SH-SY5Y (cell line): ENCODE data around the gene ANXA8.
"Not testable (repeated sequence)": the region's sequence is repeated elsewhere in the genome, so short reads cannot be mapped to it uniquely, and the experiment has no call there.

Experiments
- GATA2 ChIP-seq: IDR thresholded peaks from 2 replicates; pipeline ENCODE4 v1.6.1; 2011; ENCODE audit warnings: mild to moderate bottlenecking, low read depth, low read length
- GATA3 ChIP-seq: IDR thresholded peaks from 2 replicates; pipeline ENCODE4 v1.6.1; 2011; ENCODE audit warnings: low read depth, mild to moderate bottlenecking, low read length, moderate library complexity

The ANXA8 gene

DNA sequence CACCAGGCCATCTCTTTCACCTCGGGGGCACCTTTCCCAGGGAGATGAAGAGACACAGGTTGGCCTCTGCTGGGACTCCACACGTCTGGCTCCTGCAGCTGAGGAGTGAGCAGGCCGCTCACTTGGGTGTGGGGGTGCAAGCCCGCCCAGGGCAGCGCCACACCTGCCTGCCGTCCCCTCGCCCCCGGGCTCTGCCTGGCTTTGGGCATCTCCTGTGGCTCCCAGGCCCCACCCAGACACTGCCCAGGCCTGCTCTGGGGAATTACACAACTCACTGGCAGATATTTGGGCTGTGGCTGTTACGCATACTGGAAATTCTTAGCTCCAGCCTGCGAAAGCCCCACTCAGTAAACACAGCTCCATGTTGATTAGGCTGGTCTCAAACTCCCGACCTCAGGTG lies at the start of gene ANXA8:
Gene ANXA8, minus strand, starts transcription at position 193 of the 400 bp plus-strand sequence. Its CDS starts 182 bp downstream, at position 11.
- not testable (repeated sequence) for TF ChIP-seq GATA2, GATA3

GRCh38 chr10:47523475-47523874 lies 39.6 kb upstream of the ANXA8 start, which contains the start of gene AGAP9:
Gene AGAP9, minus strand, starts transcription at chr10:47523638. Its CDS starts 112 bp downstream, at chr10:47523526.
- TF ChIP-seq GATA2, GATA3: not testable (repeated sequence)

GRCh38 chr10:47491600-47491999 lies 7.7 kb upstream of the ANXA8 start, which contains the start of gene FAM25G:
Gene FAM25G, minus strand, starts transcription at chr10:47491700. Its CDS starts 26 bp downstream, at chr10:47491674.
- not testable (repeated sequence) for TF ChIP-seq GATA2, GATA3

DNA sequence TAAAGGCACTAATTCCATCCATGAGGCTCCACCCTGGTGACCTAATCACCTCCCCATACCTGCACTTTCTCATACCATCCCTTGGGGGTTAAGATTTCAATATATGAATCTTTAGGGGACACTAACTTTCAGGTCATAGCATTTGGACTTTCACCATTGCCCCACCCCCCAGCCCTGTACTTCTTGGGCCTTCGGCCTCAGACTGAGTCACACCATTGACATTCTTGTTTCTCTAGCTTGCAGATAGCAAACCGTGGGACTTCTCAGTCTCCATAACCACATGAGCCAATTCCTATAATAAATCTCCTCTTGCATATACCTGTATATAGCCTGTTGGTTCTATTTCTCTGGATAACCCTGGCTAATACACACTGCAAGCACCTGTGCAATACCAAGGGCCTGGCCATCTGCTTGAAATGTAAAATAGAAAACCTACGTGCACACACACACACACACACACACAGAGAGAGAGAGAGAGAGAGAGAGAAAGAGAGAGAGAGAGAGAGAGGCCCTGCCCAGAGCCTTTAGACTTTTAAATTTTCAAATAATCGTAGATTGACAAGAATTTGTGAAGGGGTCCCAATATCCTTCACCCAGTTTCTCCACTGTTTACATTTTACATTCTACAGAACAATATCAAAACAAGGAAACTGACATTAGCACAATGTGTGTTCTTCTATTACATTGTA lies 25.3 kb downstream of the ANXA8 start:
- no peak for TF ChIP-seq GATA2

GRCh38 chr10:47457826-47458225 lies 26.1 kb downstream of the ANXA8 start:
- TF ChIP-seq GATA2 (no peak), GATA3 (no peak)

- TF ChIP-seq GATA2: no peak
- TF ChIP-seq GATA3: no peak
These were observed 26.4 kb downstream of the ANXA8 start for GRCh38 chr10:47457528-47457820.

DNA sequence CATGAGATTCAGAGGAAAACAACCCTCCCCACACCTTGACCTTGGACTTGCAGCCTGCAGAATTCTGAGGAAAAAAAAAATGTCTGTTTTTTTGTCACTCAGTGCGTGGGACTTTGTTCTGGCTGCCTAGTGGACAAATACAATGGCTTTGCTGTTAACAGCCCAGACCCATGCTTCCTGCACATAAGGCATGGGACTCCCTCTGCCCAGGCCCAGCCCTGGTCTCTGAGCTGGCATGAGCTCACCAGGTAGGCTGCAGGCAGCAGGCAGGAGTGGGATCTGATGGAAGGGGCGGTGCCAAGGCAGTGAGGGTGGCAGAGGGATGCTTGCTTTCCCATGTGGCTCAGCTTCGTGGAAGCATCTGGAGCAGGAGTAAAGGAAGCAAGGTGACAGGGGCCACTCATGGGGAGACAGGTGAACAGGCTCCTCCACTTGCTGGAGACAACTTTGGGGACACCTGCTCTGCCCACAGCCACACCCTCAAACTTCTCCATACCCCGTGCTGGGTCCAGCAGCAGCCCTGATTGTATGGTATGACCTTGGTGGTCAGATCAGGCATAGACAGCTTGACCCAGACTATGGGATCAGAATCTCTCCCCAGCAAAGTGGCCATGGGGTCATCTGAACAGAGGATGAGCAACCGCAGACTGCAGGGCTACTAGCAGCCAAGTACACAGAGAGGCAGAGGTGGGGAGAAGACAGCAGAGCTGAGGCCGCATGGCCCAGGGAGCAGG lies 27.0 kb downstream of the ANXA8 start:
- no peak for TF ChIP-seq GATA2
- TF ChIP-seq GATA3: no peak

DNA sequence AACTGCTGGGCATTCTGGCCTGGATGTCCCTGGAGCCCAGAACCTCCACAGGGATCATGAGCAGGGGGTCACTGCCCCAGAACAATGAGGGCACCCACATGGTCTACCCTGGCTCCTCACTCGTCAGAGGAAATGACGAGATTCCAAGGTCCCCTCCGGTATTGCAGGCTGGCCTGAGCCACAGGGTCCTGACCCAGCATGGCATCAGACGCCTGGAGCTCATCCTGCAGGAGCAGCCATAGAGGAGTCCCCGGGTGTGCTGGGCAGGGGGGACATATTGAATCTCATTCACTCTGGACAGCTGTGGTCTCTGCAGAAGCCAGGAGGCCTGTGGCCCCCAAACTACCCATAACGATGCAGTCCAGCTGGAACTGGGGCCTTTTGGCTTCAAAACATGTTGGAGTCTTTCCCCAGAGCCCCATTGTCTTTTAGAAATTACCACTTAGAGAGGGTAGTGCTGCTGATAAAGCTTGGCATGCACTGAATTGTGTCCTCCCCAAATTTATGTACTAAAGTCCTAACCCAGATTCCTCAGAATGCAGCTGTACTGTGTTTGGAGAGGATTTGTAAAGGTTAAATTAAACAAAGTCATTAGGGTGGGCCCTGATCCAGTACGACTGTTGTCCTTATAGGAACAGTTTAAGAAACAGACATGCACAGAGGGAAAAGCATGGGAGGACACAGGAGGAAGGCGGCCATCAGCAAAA lies 27.7 kb downstream of the ANXA8 start:
- TF ChIP-seq GATA3 (no peak), GATA2 (no peak)

- TF ChIP-seq GATA2 (no peak), GATA3 (no peak)
These were observed 29.2 kb downstream of the ANXA8 start for GRCh38 chr10:47454780-47455058.

DNA sequence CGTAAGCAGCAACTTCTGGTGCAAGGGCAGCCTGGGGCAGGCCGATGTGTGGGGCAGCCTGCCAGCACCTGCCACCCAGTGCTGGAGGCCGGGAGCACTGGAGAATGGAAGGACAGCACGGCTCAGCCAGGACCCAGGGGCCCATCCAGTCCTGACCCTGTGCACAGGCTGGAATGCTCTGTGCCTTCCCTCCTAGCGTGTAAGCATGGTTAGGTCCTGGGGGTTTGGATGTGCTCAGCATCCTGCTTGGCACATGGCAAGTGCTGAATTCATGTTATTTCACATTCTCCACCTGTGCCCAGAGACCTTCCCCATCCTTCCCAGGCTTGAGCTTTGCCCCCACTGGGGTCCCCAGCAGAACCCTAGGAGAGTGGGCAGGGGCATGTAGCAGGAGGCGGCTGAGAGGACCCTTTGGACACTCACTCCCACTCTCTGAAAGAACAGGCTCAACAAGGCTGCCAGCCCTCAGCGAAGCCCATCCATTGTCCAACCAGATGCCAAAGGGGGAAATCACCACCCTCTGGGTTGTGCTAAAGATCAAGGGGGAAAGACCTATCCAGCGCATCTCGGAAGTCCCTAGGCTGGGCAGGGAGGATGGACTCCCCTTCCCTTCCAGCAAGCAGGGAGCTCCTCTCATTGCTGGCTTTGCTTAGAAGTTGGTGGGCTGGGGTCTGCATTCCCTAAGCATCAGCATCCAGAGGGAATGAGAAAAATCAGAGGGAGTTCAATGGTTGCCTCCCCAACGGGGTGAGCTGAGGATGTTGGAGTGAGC lies 29.7 kb downstream of the ANXA8 start:
- TF ChIP-seq GATA3 (no peak), GATA2 (no peak)

DNA sequence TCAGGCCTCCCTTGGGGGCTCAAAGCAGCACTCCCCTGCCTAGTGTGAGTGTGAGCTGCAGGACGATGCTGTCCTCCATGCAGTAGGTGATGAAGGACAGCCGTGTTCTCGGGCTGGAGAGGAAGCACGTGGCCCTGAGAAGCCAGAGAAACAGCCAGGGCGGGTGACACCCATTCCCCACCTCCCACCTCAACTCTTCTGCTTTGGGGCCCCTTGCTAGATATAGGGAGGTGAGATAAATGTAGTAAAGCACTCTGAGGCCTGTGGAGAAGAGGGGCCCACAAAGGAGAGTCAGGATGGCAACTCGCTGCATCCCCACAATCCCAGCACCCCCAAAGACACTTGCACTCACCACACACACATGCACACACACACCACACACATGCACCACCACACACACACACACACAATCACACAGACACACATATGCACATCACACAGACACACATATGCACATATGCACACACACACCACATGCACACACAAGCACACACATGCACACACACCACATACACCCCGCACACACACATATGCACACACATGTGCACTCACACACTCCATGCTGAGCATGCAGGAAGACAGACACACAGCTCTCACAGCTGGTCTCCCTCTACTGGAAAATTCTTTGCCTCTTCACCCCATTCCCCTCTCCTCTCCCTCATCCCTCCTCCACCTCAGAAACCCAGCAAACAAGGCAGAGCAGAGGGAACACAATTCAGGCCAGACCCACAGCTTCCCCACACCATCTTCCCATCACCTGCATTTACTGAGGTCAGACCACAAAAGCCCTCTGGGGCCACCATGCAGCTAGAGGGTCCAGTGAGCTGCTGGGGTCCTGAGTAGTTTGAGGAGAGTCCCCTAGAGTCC lies 30.5 kb downstream of the ANXA8 start:
- no peak for TF ChIP-seq GATA2
- TF ChIP-seq GATA3: no peak

GRCh38 chr10:47452495-47453140 lies 31.3 kb downstream of the ANXA8 start:
- TF ChIP-seq GATA3 (no peak), GATA2 (no peak)
